T-helper 1 cell treated with Interleukin-12 subunit alpha and Interleukin-12 subunit beta and Interleukin-4 antibody, amounts not matched to agents 30 ng/mL and 1 ng/mL, for 36 hours (primary cell): ENCODE results near the gene PTPRA. TPM values are rescaled to one million over a fixed set of nuclear protein-coding genes. Genes with fewer than 3 reads are reported as not detected.
"Not testable (repeated sequence)": the region's sequence is repeated elsewhere in the genome, so short reads cannot be mapped to it uniquely, and the experiment has no call there.

Source experiments
- intact Hi-C: fragments of 100-400 bp; cut with micrococcal nuclease; formaldehyde crosslinking; loops from one replicate; pipeline ENCODE4 v1.15.1; 2024
- total RNA-seq: library from RNA; stranded (reverse); gene quantifications from 2 replicates; pipeline ENCODE4 v1.2.3, GENCODE V29; 2022

The PTPRA gene
- 67.0 and 68.5 TPM in 2 replicates for total RNA-seq

GRCh38 chr20:2873010-2873746 lies at the start of gene PTPRA:
PTPRA (plus strand) TSS chr20:2873481; CDS start chr20:2964278, 90,797 bp downstream.
- intact Hi-C loops = loop anchor here (1.0 to 5.0 kb wide), 10 partner anchors 20 to 401 kb away; partner anchors contain the start of genes NOP56, PCED1A, SNRPB and VPS16

GRCh38 chr20:2825761-2826160 lies 47.5 kb upstream of the PTPRA start:
- intact Hi-C loops = no loop called here

GRCh38 chr20:2826655-2827054 lies 46.6 kb upstream of the PTPRA start:
- intact Hi-C loops = no loop called here

GRCh38 chr20:2829376-2829775 lies 43.9 kb upstream of the PTPRA start:
- intact Hi-C loops = no loop called here

GRCh38 chr20:2831206-2831605 lies 42.1 kb upstream of the PTPRA start:
- intact Hi-C loops = not testable (repeated sequence)

GRCh38 chr20:2833761-2834160 lies 39.5 kb upstream of the PTPRA start:
- intact Hi-C loops = no loop called here

- intact Hi-C loops = no loop called here
These were observed 38.7 kb upstream of the PTPRA start for GRCh38 chr20:2834401-2835110.

GRCh38 chr20:2835331-2835796 lies 37.9 kb upstream of the PTPRA start:
- intact Hi-C loops = no loop called here

GRCh38 chr20:2836035-2836434 lies 37.2 kb upstream of the PTPRA start:
- intact Hi-C loops = no loop called here

GRCh38 chr20:2837221-2837960 lies 35.9 kb upstream of the PTPRA start:
- intact Hi-C loops = no loop called here

- intact Hi-C loops = no loop called here
These were observed 35.0 kb upstream of the PTPRA start for GRCh38 chr20:2838170-2838797.

- intact Hi-C loops = no loop called here
These were observed 34.2 kb upstream of the PTPRA start for GRCh38 chr20:2838847-2839671.

GRCh38 chr20:2839732-2840137 lies 33.5 kb upstream of the PTPRA start:
- intact Hi-C loops = loop anchor here (1.0 to 10.0 kb wide), 7 partner anchors 7 to 735 kb away; partner anchors contain the start of genes IDH3B, NOP56, PTPRA and STK35

- intact Hi-C loops = loop anchor here (1.0 to 10.0 kb wide), 7 partner anchors 8 to 736 kb away; partner anchors contain the start of genes IDH3B, NOP56, PTPRA and STK35
These were observed 32.9 kb upstream of the PTPRA start, which contains the start of the genes PCED1A and VPS16 for GRCh38 chr20:2840138-2840966. PCED1A (minus strand) TSS chr20:2840655; CDS start chr20:2839912, 743 bp downstream. VPS16 (plus strand) TSS chr20:2840745; CDS start chr20:2840775, 30 bp downstream.

GRCh38 chr20:2840967-2841531 lies 32.2 kb upstream of the PTPRA start:
- intact Hi-C loops = loop anchor here (1.0 to 10.0 kb wide), 8 partner anchors 9 to 736 kb away; partner anchors contain the start of genes IDH3B, NOP56, PTPRA and STK35

- intact Hi-C loops = loop anchor here (10.0 kb wide), 1 partner anchor 741 kb away; the partner anchor contains the start of gene STK35
These were observed 27.7 kb upstream of the PTPRA start for GRCh38 chr20:2845607-2846006.

GRCh38 chr20:2846698-2847097 lies 26.6 kb upstream of the PTPRA start:
- intact Hi-C loops = loop anchor here (10.0 kb wide), 1 partner anchor 742 kb away; the partner anchor contains the start of gene STK35

- intact Hi-C loops = loop anchor here (10.0 kb wide), 1 partner anchor 743 kb away; the partner anchor contains the start of gene STK35
These were observed 25.5 kb upstream of the PTPRA start for GRCh38 chr20:2847802-2848201.
